ENCODE measurements around the gene ATP5PD. TPM values are rescaled to one million over a fixed set of nuclear protein-coding genes. Genes with fewer than 3 reads are reported as not detected.

The ATP5PD gene
- total RNA-seq, 6 donors from 2014 or later = 126 to 198 (median 186) TPM

DNA sequence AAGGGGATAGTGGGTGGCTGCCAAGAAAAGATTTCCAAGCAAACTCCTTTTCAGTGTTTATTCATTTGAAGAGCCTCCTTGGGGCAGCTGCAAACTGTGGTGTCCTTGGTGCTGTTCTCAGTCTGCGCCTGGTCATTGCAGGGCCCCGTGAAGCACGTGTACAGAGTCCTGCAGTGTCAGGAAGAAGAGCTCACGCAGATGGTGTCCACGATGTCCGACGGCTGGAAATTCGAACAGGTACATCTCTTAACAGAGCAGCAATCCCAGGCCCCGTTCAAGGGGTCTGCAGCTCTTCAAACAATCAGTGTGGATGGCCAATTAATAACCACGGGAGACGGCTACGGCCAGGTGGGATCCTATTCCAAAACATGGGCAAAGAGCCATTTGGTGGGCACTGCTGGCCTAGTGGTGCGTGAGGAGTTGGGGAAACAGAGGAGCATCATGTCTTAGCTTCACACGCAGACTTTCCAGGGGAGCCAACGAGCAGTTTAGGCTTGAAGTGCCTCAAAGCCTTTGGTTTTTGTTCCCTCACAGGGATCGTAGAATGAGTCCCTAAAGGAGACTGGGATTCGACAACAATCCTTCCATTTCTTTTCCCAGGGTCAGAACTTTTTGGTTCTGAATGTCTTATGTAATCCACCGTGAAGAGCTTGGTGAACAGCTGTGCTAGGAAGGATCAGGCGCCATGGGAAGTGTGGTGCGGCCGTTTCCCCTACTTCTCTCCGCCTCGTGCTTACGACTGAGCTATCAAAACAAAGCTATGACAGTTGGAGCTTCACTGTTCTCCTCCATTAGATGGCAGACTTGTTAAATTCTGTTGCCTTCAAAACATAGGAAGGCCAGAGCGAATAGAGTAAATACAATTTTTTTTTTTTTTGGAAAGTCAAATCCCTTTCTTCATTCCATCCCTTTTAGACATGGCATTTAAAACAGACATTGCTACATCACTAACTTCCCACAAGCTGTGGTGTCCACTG, 12.9 kb upstream of the ATP5PD start:
- Histone ChIP-seq H3K4me3 (no peak overlapping the region), H3K27me3 (no peaks in the 10 kb centered on the region), H3K9me3 (no peaks in the 10 kb centered on the region), H3K27ac (peak overlapping the region; percentile 54 to 79 (median 61)), H3K36me3 (peaks cover 5 to 79% (median 40%) of the 10 kb centered on the region in 4 donors), H3K4me1 (peaks cover 7 to 14% (median 11%) of the 10 kb centered on the region in 4 donors)
- DNase-seq = peak in 1 of 2 donors; percentile 39
- ATAC-seq (ENCODE audit: low FRiP score in 2 of 2) = peak; percentile 36 to 70
- TF ChIP-seq, protein P1, sequence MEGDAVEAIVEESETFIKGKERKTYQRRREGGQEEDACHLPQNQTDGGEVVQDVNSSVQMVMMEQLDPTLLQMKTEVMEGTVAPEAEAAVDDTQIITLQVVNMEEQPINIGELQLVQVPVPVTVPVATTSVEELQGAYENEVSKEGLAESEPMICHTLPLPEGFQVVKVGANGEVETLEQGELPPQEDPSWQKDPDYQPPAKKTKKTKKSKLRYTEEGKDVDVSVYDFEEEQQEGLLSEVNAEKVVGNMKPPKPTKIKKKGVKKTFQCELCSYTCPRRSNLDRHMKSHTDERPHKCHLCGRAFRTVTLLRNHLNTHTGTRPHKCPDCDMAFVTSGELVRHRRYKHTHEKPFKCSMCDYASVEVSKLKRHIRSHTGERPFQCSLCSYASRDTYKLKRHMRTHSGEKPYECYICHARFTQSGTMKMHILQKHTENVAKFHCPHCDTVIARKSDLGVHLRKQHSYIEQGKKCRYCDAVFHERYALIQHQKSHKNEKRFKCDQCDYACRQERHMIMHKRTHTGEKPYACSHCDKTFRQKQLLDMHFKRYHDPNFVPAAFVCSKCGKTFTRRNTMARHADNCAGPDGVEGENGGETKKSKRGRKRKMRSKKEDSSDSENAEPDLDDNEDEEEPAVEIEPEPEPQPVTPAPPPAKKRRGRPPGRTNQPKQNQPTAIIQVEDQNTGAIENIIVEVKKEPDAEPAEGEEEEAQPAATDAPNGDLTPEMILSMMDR (IDR thresholded peaks at IDR 0.05) = peak in 4 of 6 experiments; percentile 15 to 53 (median 38)
- TF ChIP-seq EP300 (IDR thresholded peaks at IDR 0.05) (no peak), POLR2A (IDR thresholded peaks at IDR 0.05) (no peak), POLR2AphosphoS5 (IDR thresholded peaks at IDR 0.05) (no peak)
- 56 to 62% methylated on average over 25 of the region's 25 CpGs for WGBS, 2 donors

DNA sequence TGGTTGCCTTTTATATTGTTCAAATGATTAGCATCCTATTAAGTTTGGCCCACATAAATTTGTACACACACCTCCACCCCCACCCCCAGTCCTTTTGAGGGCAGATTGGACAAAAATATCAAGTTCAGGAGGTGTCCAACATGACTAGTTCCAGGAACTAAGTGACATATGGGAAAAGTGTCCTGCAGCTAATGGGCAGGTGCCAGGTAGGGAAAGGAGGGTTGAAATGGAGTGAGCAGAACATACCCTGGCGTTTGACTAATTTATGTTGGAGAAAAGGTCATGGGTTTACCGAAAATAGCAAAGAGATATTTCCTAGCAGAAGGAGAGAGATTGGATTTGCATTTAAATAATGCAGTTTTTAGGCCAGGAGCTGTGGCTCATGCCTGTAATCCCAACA, 5.2 kb upstream of the ATP5PD start:
- no peak overlapping the region for H3K27ac ChIP-seq
- no peak overlapping the region for H3K4me3 ChIP-seq
- WGBS, 2 donors = 82 to 96% methylated on average over 2 of the region's 2 CpGs
- ATAC-seq (ENCODE audit: low FRiP score in 2 of 2) (no peak), DNase-seq (no peak)
- H3K36me3 ChIP-seq = peaks cover 6 to 63% (median 27%) of the 10 kb centered on the region in 4 donors
- no peaks in the 10 kb centered on the region for H3K27me3 ChIP-seq
- peaks cover 8 to 20% (median 18%) of the 10 kb centered on the region in 4 donors for H3K4me1 ChIP-seq
- no peaks in the 10 kb centered on the region for H3K9me3 ChIP-seq
- TF ChIP-seq, protein P1 (IDR thresholded peaks at IDR 0.05) = no peak
- TF ChIP-seq POLR2A (IDR thresholded peaks at IDR 0.05) (no peak), EP300 (IDR thresholded peaks at IDR 0.05) (no peak), POLR2AphosphoS5 (IDR thresholded peaks at IDR 0.05) (no peak)

DNA sequence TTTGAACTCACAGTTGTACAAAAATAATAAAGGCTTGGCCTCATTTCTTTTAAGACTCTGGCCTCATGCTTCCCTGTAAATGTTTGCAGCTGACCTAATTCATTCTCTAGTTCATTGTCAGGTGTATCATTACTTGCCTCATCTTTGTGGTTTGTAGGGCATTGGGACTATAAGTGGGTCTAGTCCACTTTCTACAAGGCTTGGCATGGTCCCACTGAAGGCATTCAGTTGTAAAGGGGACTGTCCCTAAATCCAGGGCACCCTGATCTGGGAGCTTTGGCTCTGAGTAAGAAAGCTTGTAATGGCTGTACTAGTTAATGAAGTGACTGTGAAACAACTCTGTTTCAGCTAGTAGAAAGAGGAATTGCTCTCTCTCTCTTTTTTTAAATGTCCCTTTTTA, 2.9 kb upstream of the ATP5PD start:
- peaks cover 6 to 50% (median 22%) of the 10 kb centered on the region in 4 donors for H3K36me3 ChIP-seq

DNA sequence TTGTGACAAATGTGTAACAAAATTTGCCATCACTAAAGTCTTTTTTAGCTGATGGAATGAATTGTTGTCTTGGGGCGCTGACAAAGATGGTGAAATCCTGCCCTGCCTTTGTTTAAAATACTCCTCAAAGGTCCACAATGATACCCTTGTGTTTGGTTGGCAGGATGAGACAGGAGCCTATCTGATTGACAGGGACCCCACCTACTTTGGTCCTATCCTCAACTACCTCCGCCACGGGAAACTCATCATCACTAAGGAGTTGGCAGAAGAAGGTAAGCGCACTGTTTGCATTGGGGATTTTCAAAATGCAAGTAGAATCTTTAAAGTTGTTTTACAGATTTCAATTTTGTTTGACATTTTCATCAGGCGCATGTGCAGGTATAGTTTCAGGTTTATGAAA, 2.3 kb upstream of the ATP5PD start:
- peaks cover 16 to 33% (median 23%) of the 10 kb centered on the region in 4 donors for H3K4me1 ChIP-seq
- no peak overlapping the region for H3K4me3 ChIP-seq
- peaks cover 5 to 43% (median 18%) of the 10 kb centered on the region in 4 donors for H3K36me3 ChIP-seq
- H3K27me3 ChIP-seq = no peaks in the 10 kb centered on the region
- no peak for ATAC-seq (ENCODE audit: low FRiP score in 2 of 2)
- DNase-seq = no peak
- H3K9me3 ChIP-seq = no peaks in the 10 kb centered on the region
- WGBS, 2 donors = 84 to 88% methylated on average over 5 of the region's 5 CpGs
- TF ChIP-seq POLR2A (IDR thresholded peaks at IDR 0.05) = no peak
- no peak for TF ChIP-seq POLR2AphosphoS5 (IDR thresholded peaks at IDR 0.05)
- no peak for TF ChIP-seq EP300 (IDR thresholded peaks at IDR 0.05)
- TF ChIP-seq, protein P1 (IDR thresholded peaks at IDR 0.05) = no peak
- H3K27ac ChIP-seq = peak overlapping the region in 1 of 4 donors; percentile 99

More for the DNA sequence above, 2.9 kb upstream of the ATP5PD start:
- H3K27ac ChIP-seq = no peak overlapping the region
- H3K4me1 ChIP-seq = peaks cover 16 to 33% (median 23%) of the 10 kb centered on the region in 4 donors
- no peak for DNase-seq
- TF ChIP-seq POLR2AphosphoS5 (IDR thresholded peaks at IDR 0.05) (no peak), EP300 (IDR thresholded peaks at IDR 0.05) (no peak), POLR2A (IDR thresholded peaks at IDR 0.05) (no peak)
- TF ChIP-seq, protein P1 (IDR thresholded peaks at IDR 0.05) = no peak
- no peak for ATAC-seq (ENCODE audit: low FRiP score in 2 of 2)
- no peaks in the 10 kb centered on the region for H3K9me3 ChIP-seq
- no peaks in the 10 kb centered on the region for H3K27me3 ChIP-seq
- no peak overlapping the region for H3K4me3 ChIP-seq
